HepG2 (cell line): ENCODE results near the gene TBC1D24. TPM values are rescaled to one million over a fixed set of nuclear protein-coding genes. Genes with fewer than 3 reads are reported as not detected.

ENCODE experiments used
- ATAC-seq: fragments of 200-7000 bp; cut with Tn5 transposase; 3 replicates; pipeline ENCODE4 v1.9.1; 2020; ENCODE audit warnings: mild to moderate bottlenecking, moderate library complexity
- BruUV-seq: library from RNA; stranded (reverse); fragments of 400-500 nt; replicated peaks from 2 replicates; lab custom pipeline; 2021; lab: Mats Ljungman, UMichigan
- CTCF ChIA-PET: fragments of 300-600 bp; formaldehyde crosslinking; extraction: SDS; loops from one replicate; lab custom pipeline; 2021; ENCODE audit warnings: low total read pairs, inconsistent platforms, low intra/inter-chr PET ratio; lab: Yijun Ruan, JAX
- POLR2A ChIA-PET: fragments of 350-600 bp; sonication (Branson Sonifier 250); formaldehyde crosslinking; loops from one replicate; lab custom pipeline; 2020; ENCODE audit warnings: antibody characterized with exemption, inconsistent platforms; lab: Yijun Ruan, JAX
- DNase-seq: peaks from one replicate; pipeline ENCODE4 v3.0.0-alpha.2; 2015; ENCODE audit warnings: low spot score
- FAIRE-seq: peaks from 3 replicates; lab custom pipeline; 2011; peaks lifted over from hg19 to GRCh38; lab: Jason Lieb, UNC
- H2AFZ ChIP-seq: one replicate; pipeline ENCODE4 v1.6.1; 2011; ENCODE audit warnings: low read length, inconsistent platforms
- H3K27ac ChIP-seq: fragments of 300-600 bp; 3 replicates; pipeline ENCODE4 v1.8.0; 2011; ENCODE audit warnings: mixed run types, mild to moderate bottlenecking, mixed read lengths, low read length, inconsistent platforms; ENCODE audit not compliant: insufficient read depth; ENCODE audit errors: extremely low read length
- H3K27me3 ChIP-seq, 2 experiments: fragments of 200-600 bp in 1 of 2; 2 replicates in 1 of 2; 3 replicates in 1 of 2; pipeline versions ENCODE4 v1.6.0 to v1.8.0; 2011; ENCODE audit warnings: low read length in 2 of 2, mild to moderate bottlenecking in 2 of 2, moderate library complexity in 2 of 2, inconsistent platforms in 1 of 2; ENCODE audit not compliant: insufficient read depth in 2 of 2, control insufficient read depth in 1 of 2
- H3K36me3 ChIP-seq, 2 experiments: fragments of 200-600 bp in 1 of 2; replicated peaks in 1 of 2; 2 replicates in 1 of 2; 3 replicates in 1 of 2; pipeline versions ENCODE4 v1.5.1 to v1.8.0; 2011; ENCODE audit warnings: low read length in 2 of 2, inconsistent platforms in 1 of 2; ENCODE audit not compliant: insufficient read depth in 2 of 2, control insufficient read depth in 1 of 2
- H3K4me1 ChIP-seq: 2 replicates; pipeline ENCODE4 v1.5.1; 2012; ENCODE audit warnings: low read length, inconsistent platforms; ENCODE audit not compliant: insufficient read depth
- H3K4me2 ChIP-seq: 2 replicates; pipeline ENCODE4 v1.6.0; 2011; ENCODE audit warnings: low read depth, low read length, inconsistent platforms
- H3K4me3 ChIP-seq, 3 experiments: fragments of 200-600 bp in 1 of 3; sonication (generic), shearing (Covaris generic) in 1 of 3; replicated peaks in 1 of 3; 2 replicates each; pipeline ENCODE4 v1.5.1; 2011 to 2016; ENCODE audit warnings: low read length in 3 of 3, inconsistent platforms in 2 of 3, low read depth in 2 of 3, mild to moderate bottlenecking in 2 of 3, control low read depth in 1 of 3, mixed read lengths in 1 of 3; ENCODE audit not compliant: insufficient read depth in 1 of 3
- H3K79me2 ChIP-seq: one replicate; pipeline ENCODE4 v1.6.1; 2011; ENCODE audit warnings: low read length, inconsistent platforms; ENCODE audit not compliant: insufficient read depth
- H3K9ac ChIP-seq: 2 replicates; pipeline ENCODE4 v1.6.0; 2011; ENCODE audit warnings: mild to moderate bottlenecking, low read depth, low read length, inconsistent platforms; ENCODE audit not compliant: insufficient read depth
- H3K9me3 ChIP-seq: 2 replicates; pipeline ENCODE4 v1.5.1; 2012; ENCODE audit warnings: mild to moderate bottlenecking, low read length
- H4K20me1 ChIP-seq: 2 replicates; pipeline ENCODE4 v1.6.0; 2011; ENCODE audit warnings: inconsistent platforms, mild to moderate bottlenecking, low read length, moderate library complexity; ENCODE audit not compliant: insufficient read depth
- AKAP8 ChIP-seq: sonication (generic); formaldehyde crosslinking; IDR thresholded peaks from 2 replicates; pipeline ENCODE4 v1.5.1; 2020; ENCODE audit warnings: mild to moderate bottlenecking, missing genetic modification reagents
- FOXP4 ChIP-seq: sonication (generic); formaldehyde crosslinking; IDR thresholded peaks from 2 replicates; pipeline ENCODE4 v1.4.0; 2020; ENCODE audit warnings: missing genetic modification reagents
- KDM3A ChIP-seq: IDR thresholded peaks from 2 replicates; pipeline ENCODE4 v1.6.1; 2018; ENCODE audit warnings: low read depth, missing compliant biosample characterization
- MEIS1 ChIP-seq: sonication (generic); formaldehyde crosslinking; IDR thresholded peaks from 2 replicates; pipeline ENCODE4 v1.9.0; 2021; ENCODE audit warnings: mild to moderate bottlenecking, missing genetic modification reagents, moderate library complexity, borderline replicate concordance
- NFIC ChIP-seq: IDR thresholded peaks from 2 replicates; pipeline ENCODE4 v1.6.1; 2012; ENCODE audit warnings: mild to moderate bottlenecking, low read length, inconsistent platforms
- SIX4 ChIP-seq: sonication (generic); formaldehyde crosslinking; IDR thresholded peaks from 2 replicates; pipeline ENCODE4 v1.4.0; 2020; ENCODE audit warnings: missing genetic modification reagents
- ZNF407 ChIP-seq: sonication (generic); formaldehyde crosslinking; IDR thresholded peaks from one replicate; pipeline ENCODE4 v1.5.1; 2020; ENCODE audit warnings: mild to moderate bottlenecking, missing genetic modification reagents; ENCODE audit errors: not compliant biosample characterization
- ZNF432 ChIP-seq: sonication (generic); formaldehyde crosslinking; IDR thresholded peaks from 2 replicates; pipeline ENCODE4 v1.5.0; 2020; ENCODE audit warnings: missing genetic modification reagents, mild to moderate bottlenecking, borderline replicate concordance
- ZNF614 ChIP-seq: IDR thresholded peaks from 2 replicates; pipeline ENCODE4 v1.6.1; 2018; ENCODE audit warnings: missing biosample characterization, missing genetic modification reagents, inconsistent platforms, borderline replicate concordance
- ZNF788 ChIP-seq: sonication (generic); formaldehyde crosslinking; IDR thresholded peaks from 2 replicates; pipeline ENCODE4 v1.5.0; 2020; ENCODE audit warnings: mild to moderate bottlenecking, missing genetic modification reagents, borderline replicate concordance
- WGBS: methylation state at CpG from one replicate; pipeline ENCODE4 v1.1.6; 2017; ENCODE audit warnings: low lambda C conversion rate; 5-methylcytosine and 5-hydroxymethylcytosine counted together
- in situ Hi-C: cut with HindIII; loops from 2 replicates; pipeline ENCODE4 v1.10.0; 2017; ENCODE audit warnings: low pct_unique_long_range_greater_than_20kb; ENCODE audit not compliant: extremely low pct_ligation_motif_present
- intact Hi-C: fragments of 100-400 bp; cut with micrococcal nuclease; formaldehyde crosslinking; loops from one replicate; pipeline ENCODE4 v1.10.0; 2022; ENCODE audit not compliant: unreplicated experiment
- polyA plus RNA-seq, 8 experiments: library from polyadenylated mRNA; depleted of rRNA in 3 of 8; stranded (reverse) in 7 of 8; unstranded in 1 of 8; fragments of >200 nt; fragmentation: Illumina TruSeq in 4 of 8; extraction: Trizol in 4 of 8; gene quantifications; 2 replicates each; pipeline versions ENCODE4 v1.2.1 to v1.2.3, GENCODE V29; 2011 to 2016; ENCODE audit warnings: low read depth in 4 of 8, missing spikeins in 1 of 8, mixed read lengths in 1 of 8; ENCODE audit not compliant: insufficient read depth in 1 of 8
- total RNA-seq, 5 experiments: library from RNA; depleted of rRNA; stranded (reverse); fragments of >200 nt; fragmentation: Illumina TruSeq; extraction: Trizol; gene quantifications; 2 replicates each; pipeline ENCODE4 v1.2.3, GENCODE V29; 2016; ENCODE audit warnings: low read depth in 1 of 5

The TBC1D24 gene
- total and polyA plus RNA-seq, 2 of the 13 experiments (the other 11 are each of a cell fraction or from before 2014, with no cell fraction given): 7.7 to 13.7 TPM

DNA sequence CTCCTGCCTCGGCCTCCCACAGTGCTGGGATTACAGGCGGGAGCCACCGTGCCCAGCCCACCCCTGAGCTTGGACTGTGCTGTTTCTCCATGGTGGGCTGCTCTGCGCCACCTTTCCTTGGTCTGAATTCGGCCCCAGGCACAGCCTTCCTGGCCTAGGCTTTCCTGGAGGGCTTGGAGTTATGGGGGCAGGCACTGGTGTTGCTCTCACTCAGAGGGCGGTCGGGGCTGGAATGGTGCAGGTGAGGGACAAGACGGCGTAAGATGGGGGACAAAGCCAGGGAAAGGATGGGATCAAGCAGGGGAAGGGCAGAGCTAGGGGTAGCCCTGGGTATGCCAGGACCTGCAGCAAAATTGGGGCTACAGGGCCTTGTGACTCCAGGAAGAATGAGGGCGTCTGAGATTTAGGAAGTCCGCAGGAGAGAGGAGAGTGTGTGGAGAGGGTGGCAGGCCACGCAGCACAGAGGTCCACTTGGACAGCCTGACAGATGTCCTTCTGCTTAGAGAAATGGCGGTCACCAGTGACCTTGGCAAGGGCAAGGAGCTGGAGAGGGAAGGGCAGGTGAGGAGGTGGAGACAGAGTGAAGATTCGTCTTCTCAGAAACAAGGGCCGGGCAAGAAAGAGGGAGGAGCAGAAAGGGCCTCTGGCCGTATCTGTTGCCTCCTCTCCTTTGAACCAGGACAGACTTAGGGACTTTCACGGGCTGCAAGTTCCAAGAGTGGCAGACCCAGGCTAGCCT lies 37.2 kb downstream of the TBC1D24 start:
- POLR2A ChIA-PET: interaction anchor here (1.2 to 4.2 kb wide), 3 partner anchors 11 to 19 kb away, joined by 3 to 42 read pairs (median 5); partner anchors contain the start of gene CEMP1
- TF ChIP-seq ZNF407 (no peak), ZNF788 (CRISPR knock-in tag) (no peak), ZNF432 (CRISPR knock-in tag) (no peak), AKAP8 (CRISPR knock-in tag) (0 out of 2 replicates have a peak, but pooled peaks have one; percentile 7), ZNF614 (CRISPR knock-in tag) (0 out of 2 replicates have a peak, but pooled peaks have one; percentile 12), NFIC (no peak), FOXP4 (no peak), MEIS1 (CRISPR knock-in tag) (0 out of 2 replicates have a peak, but pooled peaks have one; percentile 9), SIX4 (CRISPR knock-in tag) (no peak), KDM3A (CRISPR knock-in tag) (no peak)

More for the DNA sequence above, 37.2 kb downstream of the TBC1D24 start:
- FAIRE-seq: no peak
- H3K79me2 ChIP-seq: peaks cover 27% of the 10 kb centered on the region
- no peak for DNase-seq
- H3K4me1 ChIP-seq: peaks cover 42% of the 10 kb centered on the region
- ATAC-seq: no peak
- peak overlapping the region; percentile 93 for H3K9ac ChIP-seq
- in situ Hi-C loops: no loop called here
- H3K36me3 ChIP-seq: peaks cover 0 to 3% of the 10 kb centered on the region in 2 experiments; a peak in 1 of 5 replicates
- intact Hi-C loops: no loop called here
- CTCF ChIA-PET: interaction anchor here (0.8 kb wide), 1 partner anchor 12 kb away, joined by 3 read pairs; no protein-coding TSS in a partner anchor
- no peaks in the 10 kb centered on the region; a peak in 1 of 5 replicates for H3K27me3 ChIP-seq
- H3K27ac ChIP-seq: no peak overlapping the region
- peak overlapping the region; percentile 84 for H3K4me2 ChIP-seq
- H2AFZ ChIP-seq: no peak overlapping the region
- peaks cover 27% of the 10 kb centered on the region for H4K20me1 ChIP-seq
- 77% methylated on average over 17 of the region's 17 CpGs for WGBS
- H3K4me3 ChIP-seq: peak overlapping the region in 1 of 3 experiments; percentile 94; a peak in 1 of 6 replicates
- BruUV-seq: no TSS peak
- no peaks in the 10 kb centered on the region for H3K9me3 ChIP-seq
